ENCODE measurements around the gene RNF213. TPM values are rescaled to one million over a fixed set of nuclear protein-coding genes. Genes with fewer than 3 reads are reported as not detected.
"Not testable (repeated sequence)": the region's sequence is repeated elsewhere in the genome, so short reads cannot be mapped to it uniquely, and the experiment has no call there.

The RNF213 gene
- total and polyA plus RNA-seq, 8 donors, result 21.9 to 94.7 (median 37.8) TPM

- intact Hi-C loops (cut with DNase I), result no loop called here
- DNase-seq, result peak in 2 of 6 donors; percentile 60 to 74
- Histone ChIP-seq H3K9me3 (no peaks in the 10 kb centered on the region), H3K4me1 (peaks cover 0 to 11% (median 0%) of the 10 kb centered on the region in 3 donors), H3K27ac (no peak overlapping the region), H3K27me3 (no peaks in the 10 kb centered on the region), H3K4me3 (no peak overlapping the region), H3K36me3 (no peaks in the 10 kb centered on the region)
- FAIRE-seq, result no peak
- peak in 3 of 4 donors; percentile 52 to 80 (median 54) for ATAC-seq
- TF ChIP-seq CTCF (IDR thresholded peaks at IDR 0.05), result no peak
- WGBS, 2 donors, result 3 to 4% methylated on average over 6 of the region's 6 CpGs
Measured at GRCh38 chr17:80408872-80409271, 148.2 kb downstream of the RNF213 start.

- Histone ChIP-seq H3K36me3 (no peaks in the 10 kb centered on the region), H3K27me3 (no peaks in the 10 kb centered on the region), H3K4me3 (no peak overlapping the region), H3K27ac (no peak overlapping the region), H3K9me3 (no peaks in the 10 kb centered on the region), H3K4me1 (peaks cover 0 to 11% (median 0%) of the 10 kb centered on the region in 3 donors)
- no peak for TF ChIP-seq CTCF (IDR thresholded peaks at IDR 0.05)
- WGBS, 2 donors, result 88 to 89% methylated on average over 13 of the region's 13 CpGs
- intact Hi-C loops (cut with DNase I), result no loop called here
- no peak for FAIRE-seq
- no peak for DNase-seq
- ATAC-seq, result no peak
Measured at GRCh38 chr17:80409626-80410025, 149.0 kb downstream of the RNF213 start.

GRCh38 chr17:80410441-80411087 lies 149.9 kb downstream of the RNF213 start:
- ATAC-seq; H3K36me3 ChIP-seq; H3K27ac ChIP-seq; FAIRE-seq; H3K9me3 ChIP-seq; DNase-seq; H3K4me3 ChIP-seq; intact Hi-C loops (cut with DNase I); H3K27me3 ChIP-seq: not testable (repeated sequence)
- 57 to 71% methylated on average over 15 to 16 of the region's 16 CpGs for WGBS, 2 donors
- H3K4me1 ChIP-seq, result peaks cover 0 to 11% (median 0%) of the 10 kb centered on the region in 3 donors

GRCh38 chr17:80413771-80414507 lies 153.3 kb downstream of the RNF213 start:
- peaks cover 6 to 13% (median 12%) of the 10 kb centered on the region in 3 donors for H3K4me1 ChIP-seq
- peak overlapping the region; percentile 65 to 98 (median 88) for H3K4me3 ChIP-seq
- peak in 1 of 6 donors; percentile 43 for DNase-seq
- no peaks in the 10 kb centered on the region for H3K36me3 ChIP-seq
- H3K27ac ChIP-seq, result peak overlapping the region in 1 of 4 donors; percentile 96
- TF ChIP-seq CTCF (IDR thresholded peaks at IDR 0.05), result no peak
- WGBS, 2 donors, result 7 to 12% methylated on average over 26 of the region's 26 CpGs
- intact Hi-C loops (cut with DNase I), result no loop called here
- no peak for FAIRE-seq
- no peaks in the 10 kb centered on the region for H3K9me3 ChIP-seq
- ATAC-seq, result peak; percentile 3 to 24 (median 12)
- H3K27me3 ChIP-seq, result no peaks in the 10 kb centered on the region

- H3K9me3 ChIP-seq, result no peaks in the 10 kb centered on the region
- H3K4me1 ChIP-seq, result peaks cover 6 to 12% (median 9%) of the 10 kb centered on the region in 3 donors
- ATAC-seq (peak in 3 of 4 donors; percentile 6 to 18 (median 15)), FAIRE-seq (no peak), DNase-seq (no peak)
- H3K27ac ChIP-seq, result peak overlapping the region; percentile 81 to 99 (median 96)
- no peak for TF ChIP-seq CTCF (IDR thresholded peaks at IDR 0.05)
- peak overlapping the region; percentile 65 to 98 (median 88) for H3K4me3 ChIP-seq
- intact Hi-C loops (cut with DNase I), result no loop called here
- H3K27me3 ChIP-seq, result no peaks in the 10 kb centered on the region
- WGBS, 2 donors, result 0% methylated on average over 15 of the region's 15 CpGs
- H3K36me3 ChIP-seq, result no peaks in the 10 kb centered on the region
Measured at GRCh38 chr17:80414508-80414802, 153.8 kb downstream of the RNF213 start.
